ENCODE results near the gene DNAJB1.

The DNAJB1 gene

DNA sequence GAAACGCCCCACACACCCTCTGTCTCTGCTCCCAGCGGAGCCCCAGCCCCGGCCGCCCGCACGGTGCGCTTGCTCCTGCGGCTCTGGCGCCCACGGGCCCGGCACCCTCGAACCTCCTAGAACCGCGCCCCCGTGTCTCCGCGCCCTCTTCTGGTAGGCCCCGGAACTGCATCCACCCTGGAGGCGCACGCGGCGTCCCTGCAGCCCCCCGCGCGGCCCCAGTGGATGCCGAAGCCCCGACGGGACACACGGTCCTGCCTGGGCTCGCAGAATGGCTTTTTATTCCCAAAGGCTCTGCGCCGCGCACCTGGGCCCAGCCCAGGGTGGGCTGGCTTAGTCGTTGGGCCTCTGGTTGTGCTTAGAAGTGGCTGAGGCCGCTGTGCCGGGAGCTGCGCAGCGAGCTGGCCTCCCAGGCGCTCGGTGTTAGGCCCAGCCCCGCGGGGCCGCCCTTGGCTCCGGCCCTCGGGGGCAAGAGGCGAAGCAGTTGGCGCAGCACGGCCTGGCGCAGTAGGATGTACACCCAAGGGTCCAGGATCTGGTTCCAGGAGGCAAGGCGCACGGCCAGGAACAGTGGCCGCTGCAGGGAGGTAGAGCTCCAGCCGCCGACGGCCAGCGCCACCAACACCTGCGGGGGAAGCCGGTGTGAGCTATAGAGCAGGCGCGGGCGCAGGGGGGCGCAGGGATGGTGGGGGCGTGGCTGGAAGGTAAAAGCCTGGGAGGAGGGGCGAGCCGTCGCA lies 45.8 kb downstream of the DNAJB1 start:
- peak; percentile 26 for DNase-seq

DNA sequence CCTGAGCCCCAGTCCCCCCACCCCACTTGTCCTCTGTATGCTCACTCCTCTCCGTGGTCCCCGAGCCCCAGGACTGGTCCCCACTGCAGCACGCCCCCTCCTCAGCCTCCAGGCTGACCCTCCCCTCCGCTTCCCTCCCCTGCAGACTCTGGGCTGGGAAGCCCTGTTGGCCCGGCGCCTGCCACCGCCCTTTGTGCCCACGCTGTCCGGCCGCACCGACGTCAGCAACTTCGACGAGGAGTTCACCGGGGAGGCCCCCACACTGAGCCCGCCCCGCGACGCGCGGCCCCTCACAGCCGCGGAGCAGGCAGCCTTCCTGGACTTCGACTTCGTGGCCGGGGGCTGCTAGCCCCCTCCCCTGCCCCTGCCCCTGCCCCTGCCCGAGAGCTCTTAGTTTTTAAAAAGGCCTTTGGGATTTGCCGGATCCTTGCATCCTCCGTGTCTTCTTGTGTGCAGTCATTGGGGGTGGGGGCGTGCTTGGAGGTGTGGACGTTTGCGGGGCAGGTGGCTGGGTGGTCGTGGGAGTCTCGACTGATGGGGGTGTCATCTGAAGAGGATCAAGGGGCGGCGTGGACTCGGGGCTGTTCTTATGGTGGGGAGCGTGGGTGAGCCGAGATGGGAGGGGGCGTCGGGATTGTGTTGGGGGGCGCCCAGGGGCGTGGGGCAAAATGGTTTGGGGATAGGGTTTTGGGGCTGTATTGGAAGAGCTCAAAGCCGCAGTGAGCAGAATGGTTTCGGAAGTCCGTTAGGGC lies 46.6 kb downstream of the DNAJB1 start:
- no peak for DNase-seq

DNA sequence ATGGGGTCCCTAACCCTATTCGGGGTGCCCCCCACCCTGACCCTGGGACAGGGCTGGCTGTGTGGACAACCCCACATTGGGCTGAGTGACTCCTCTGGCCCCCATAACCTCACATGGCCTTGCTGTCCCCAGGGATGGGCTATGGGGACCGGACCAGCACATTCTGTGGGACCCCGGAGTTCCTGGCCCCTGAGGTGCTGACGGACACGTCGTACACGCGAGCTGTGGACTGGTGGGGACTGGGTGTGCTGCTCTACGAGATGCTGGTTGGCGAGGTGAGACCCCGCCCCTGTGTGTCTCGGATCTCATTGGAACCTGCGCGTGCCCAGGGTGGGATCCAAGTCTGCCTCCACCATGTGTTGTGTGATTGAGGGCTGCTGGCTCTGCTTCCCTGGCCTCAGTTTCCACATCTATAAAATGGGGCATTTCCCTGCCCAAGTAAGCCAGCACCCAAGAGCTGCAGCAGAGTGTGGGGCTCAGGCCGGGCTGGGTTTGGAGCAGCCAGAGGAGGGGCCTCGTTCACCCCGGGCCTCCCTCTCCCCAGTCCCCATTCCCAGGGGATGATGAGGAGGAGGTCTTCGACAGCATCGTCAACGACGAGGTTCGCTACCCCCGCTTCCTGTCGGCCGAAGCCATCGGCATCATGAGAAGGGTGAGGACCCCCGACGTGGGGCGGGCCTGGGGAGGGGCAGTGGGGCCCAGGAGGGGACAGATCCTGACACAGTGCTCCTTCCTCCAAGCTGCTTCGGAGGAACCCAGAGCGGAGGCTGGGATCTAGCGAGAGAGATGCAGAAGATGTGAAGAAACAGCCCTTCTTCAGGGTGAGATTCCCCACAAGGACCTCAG lies 47.9 kb downstream of the DNAJB1 start:
- no peak for DNase-seq

DNA sequence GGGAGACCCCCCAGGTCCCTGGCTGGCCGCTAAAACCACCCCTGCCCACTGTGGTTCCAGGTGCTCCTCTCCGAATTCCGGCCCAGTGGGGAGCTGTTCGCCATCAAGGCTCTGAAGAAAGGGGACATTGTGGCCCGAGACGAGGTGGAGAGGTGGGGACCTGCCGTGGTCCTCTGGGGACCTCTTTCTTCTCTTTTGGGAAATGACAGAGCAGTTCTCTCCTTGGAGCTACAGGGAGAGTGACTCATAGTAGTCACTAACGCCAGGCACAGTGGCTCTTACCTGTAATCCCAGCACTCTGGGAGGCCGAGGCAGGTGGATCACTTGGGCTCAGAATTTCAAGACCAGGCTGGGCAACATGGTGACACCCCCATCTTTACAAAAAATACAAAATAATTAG lies 50.4 kb downstream of the DNAJB1 start:
- no peak for DNase-seq

DNA sequence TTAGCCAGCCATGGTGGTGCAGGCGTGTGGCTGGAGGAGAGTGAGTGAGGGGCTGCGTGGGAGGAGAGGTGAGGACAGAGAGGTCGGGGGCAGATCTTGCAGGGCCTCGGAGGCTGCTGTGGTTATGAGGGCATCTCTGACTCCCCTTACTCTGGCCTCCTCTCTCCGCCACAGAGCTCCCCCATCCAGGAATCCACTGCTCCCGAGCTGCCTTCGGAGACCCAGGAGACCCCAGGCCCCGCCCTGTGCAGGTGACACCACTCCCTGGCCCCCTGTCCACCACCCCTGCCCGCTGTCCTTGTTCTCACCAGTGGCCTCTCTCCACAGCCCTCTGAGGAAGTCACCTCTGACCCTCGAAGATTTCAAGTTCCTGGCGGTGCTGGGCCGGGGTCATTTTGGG lies 50.8 kb downstream of the DNAJB1 start:
- DNase-seq, result no peak
